HG03175 (cell line): Measurements from ENCODE around the gene RAP2A.

Experiments
- ATAC-seq: cut with Tn5 transposase; IDR thresholded peaks from one replicate; pipeline ENCODE4 v1.9.1; 2021; ENCODE audit warnings: mild to moderate bottlenecking, moderate library complexity; ENCODE audit not compliant: unreplicated experiment

The RAP2A gene

GRCh38 chr13:97492684-97493371 lies 58.9 kb downstream of the RAP2A start:
- ATAC-seq, result no peak

- ATAC-seq, result no peak
Measured at GRCh38 chr13:97493456-97493855, 59.5 kb downstream of the RAP2A start.

- no peak for ATAC-seq
Measured at GRCh38 chr13:97495678-97496077, 61.7 kb downstream of the RAP2A start.

- ATAC-seq, result no peak
Measured at GRCh38 chr13:97496511-97496910, 62.5 kb downstream of the RAP2A start.

- no peak for ATAC-seq
Measured at GRCh38 chr13:97497400-97497799, 63.4 kb downstream of the RAP2A start.

GRCh38 chr13:97498419-97498818 lies 64.5 kb downstream of the RAP2A start:
- ATAC-seq, result no peak

- ATAC-seq, result no peak
Measured at GRCh38 chr13:97499181-97499580, 65.2 kb downstream of the RAP2A start.

GRCh38 chr13:97502181-97502580 lies 68.2 kb downstream of the RAP2A start:
- ATAC-seq, result no peak

- no peak for ATAC-seq
Measured at GRCh38 chr13:97502706-97503105, 68.7 kb downstream of the RAP2A start.

- ATAC-seq, result peak; percentile 65
Measured at GRCh38 chr13:97505017-97505416, 71.0 kb downstream of the RAP2A start.

- ATAC-seq, result no peak
Measured at GRCh38 chr13:97506511-97506910, 72.5 kb downstream of the RAP2A start.

- ATAC-seq, result no peak
Measured at GRCh38 chr13:97512732-97513131, 78.8 kb downstream of the RAP2A start.

- no peak for ATAC-seq
Measured at GRCh38 chr13:97515643-97516042, 81.7 kb downstream of the RAP2A start.

GRCh38 chr13:97517967-97518366 lies 84.0 kb downstream of the RAP2A start:
- no peak for ATAC-seq
